ENCODE data around the gene ATP8A2.

ATP8A2 gene

DNA sequence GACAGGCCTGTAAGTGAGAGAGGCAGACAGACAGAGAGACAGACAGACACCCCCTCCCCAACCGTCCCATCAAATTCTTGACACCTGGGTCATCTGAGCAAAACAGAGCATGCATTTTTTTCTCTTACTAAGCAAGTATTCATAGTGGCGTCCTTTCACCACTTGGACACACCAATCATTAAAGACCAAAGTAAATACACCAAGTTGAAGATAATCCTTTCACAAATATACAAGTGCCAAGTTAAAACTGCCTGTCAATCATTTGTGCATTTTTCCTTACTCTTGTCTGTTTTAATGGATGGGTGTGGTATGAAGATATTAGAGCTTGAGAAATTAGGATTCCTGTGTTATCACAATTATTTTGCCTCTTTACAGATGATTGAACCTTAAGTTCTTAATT lies 337.3 kb downstream of the ATP8A2 start:
- TF ChIP-seq, protein P1, sequence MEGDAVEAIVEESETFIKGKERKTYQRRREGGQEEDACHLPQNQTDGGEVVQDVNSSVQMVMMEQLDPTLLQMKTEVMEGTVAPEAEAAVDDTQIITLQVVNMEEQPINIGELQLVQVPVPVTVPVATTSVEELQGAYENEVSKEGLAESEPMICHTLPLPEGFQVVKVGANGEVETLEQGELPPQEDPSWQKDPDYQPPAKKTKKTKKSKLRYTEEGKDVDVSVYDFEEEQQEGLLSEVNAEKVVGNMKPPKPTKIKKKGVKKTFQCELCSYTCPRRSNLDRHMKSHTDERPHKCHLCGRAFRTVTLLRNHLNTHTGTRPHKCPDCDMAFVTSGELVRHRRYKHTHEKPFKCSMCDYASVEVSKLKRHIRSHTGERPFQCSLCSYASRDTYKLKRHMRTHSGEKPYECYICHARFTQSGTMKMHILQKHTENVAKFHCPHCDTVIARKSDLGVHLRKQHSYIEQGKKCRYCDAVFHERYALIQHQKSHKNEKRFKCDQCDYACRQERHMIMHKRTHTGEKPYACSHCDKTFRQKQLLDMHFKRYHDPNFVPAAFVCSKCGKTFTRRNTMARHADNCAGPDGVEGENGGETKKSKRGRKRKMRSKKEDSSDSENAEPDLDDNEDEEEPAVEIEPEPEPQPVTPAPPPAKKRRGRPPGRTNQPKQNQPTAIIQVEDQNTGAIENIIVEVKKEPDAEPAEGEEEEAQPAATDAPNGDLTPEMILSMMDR (IDR thresholded peaks at IDR 0.05; ENCODE audit: insufficient read depth, low read depth, low read length, missing control alignments) = no peak
- H3K4me3 ChIP-seq (ENCODE audit: low read length) = no peak overlapping the region
- DNase-seq (ENCODE audit: low read depth) = no peak

DNA sequence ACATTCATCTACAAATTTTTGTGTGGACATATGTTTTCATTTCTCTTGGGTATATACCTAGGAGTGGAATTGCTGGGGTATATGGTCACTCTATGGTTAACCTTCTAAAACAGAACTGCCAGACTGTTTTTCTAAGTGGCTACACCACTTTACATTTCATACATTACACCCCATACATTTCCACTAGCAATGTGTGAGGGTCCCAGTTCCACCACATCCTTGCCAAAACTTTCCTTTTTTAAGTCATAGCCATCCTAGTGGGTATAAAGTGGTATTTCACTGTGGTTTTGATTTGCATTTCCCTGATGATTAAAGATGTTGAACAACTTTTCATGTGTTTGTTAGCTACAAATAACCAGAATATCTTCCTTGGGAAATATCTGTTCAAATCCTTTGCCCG lies 344.0 kb downstream of the ATP8A2 start:
- no peak overlapping the region for H3K4me3 ChIP-seq (ENCODE audit: low read length)
- DNase-seq (ENCODE audit: low read depth) = no peak
- TF ChIP-seq, protein P1 (IDR thresholded peaks at IDR 0.05; ENCODE audit: insufficient read depth, low read depth, low read length, missing control alignments) = no peak

- TF ChIP-seq, protein P1 (IDR thresholded peaks at IDR 0.05; ENCODE audit: insufficient read depth, low read depth, low read length, missing control alignments) = no peak
- no peak for DNase-seq (ENCODE audit: low read depth)
- no peak overlapping the region for H3K4me3 ChIP-seq (ENCODE audit: low read length)
Measured at GRCh38 chr13:25717666-25718197, 346.0 kb downstream of the ATP8A2 start.

DNA sequence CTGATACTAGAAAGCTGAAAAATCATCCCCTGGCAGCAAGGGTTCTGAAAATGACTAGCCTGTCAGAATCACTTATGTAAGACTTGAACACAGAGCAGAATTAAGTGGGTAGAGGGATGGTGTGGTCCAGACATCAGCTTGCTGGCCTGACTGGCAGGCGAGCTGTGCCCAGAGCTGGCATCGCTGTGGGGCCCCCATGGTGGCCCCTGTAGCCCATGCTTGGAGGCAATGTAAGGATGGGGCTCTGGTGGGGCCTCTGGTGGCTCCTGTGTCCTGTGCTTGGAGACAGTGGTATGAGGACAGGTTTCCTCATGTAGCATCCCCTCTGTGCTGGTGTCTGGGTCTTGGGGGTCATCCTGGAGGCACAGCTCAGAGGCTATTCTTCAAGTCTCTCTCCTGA lies 347.9 kb downstream of the ATP8A2 start:
- TF ChIP-seq, protein P1 (IDR thresholded peaks at IDR 0.05; ENCODE audit: insufficient read depth, low read depth, low read length, missing control alignments) = no peak
- no peak for DNase-seq (ENCODE audit: low read depth)
- no peak overlapping the region for H3K4me3 ChIP-seq (ENCODE audit: low read length)

GRCh38 chr13:25722893-25723292 lies 351.1 kb downstream of the ATP8A2 start:
- H3K4me3 ChIP-seq (ENCODE audit: low read length) = no peak overlapping the region
- DNase-seq (ENCODE audit: low read depth) = no peak
- TF ChIP-seq, protein P1 (IDR thresholded peaks at IDR 0.05; ENCODE audit: insufficient read depth, low read depth, low read length, missing control alignments) = no peak

- no peak for DNase-seq (ENCODE audit: low read depth)
- no peak overlapping the region for H3K4me3 ChIP-seq (ENCODE audit: low read length)
- TF ChIP-seq, protein P1 (IDR thresholded peaks at IDR 0.05; ENCODE audit: insufficient read depth, low read depth, low read length, missing control alignments) = no peak
Measured at GRCh38 chr13:25725104-25725503, 353.3 kb downstream of the ATP8A2 start.

DNA sequence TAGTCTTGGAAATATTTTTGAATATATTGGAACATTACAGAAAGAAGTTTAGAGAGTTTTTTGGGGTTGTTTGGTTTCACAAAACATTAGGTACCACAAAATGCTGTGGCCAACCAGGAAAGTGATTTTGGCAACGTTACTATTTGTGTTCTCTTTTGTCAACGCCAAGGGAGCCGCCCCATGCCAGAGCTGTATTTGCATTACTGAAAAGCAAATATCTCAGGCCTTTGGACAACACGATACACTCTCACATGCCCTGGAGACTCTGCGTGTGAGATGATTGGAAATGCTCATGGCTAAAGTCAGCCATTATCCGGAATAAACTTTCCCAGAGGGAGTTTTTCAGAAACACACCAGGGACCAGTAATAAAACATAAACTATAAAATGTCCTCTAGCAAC lies 355.5 kb downstream of the ATP8A2 start:
- H3K4me3 ChIP-seq (ENCODE audit: low read length) = no peak overlapping the region
- DNase-seq (ENCODE audit: low read depth) = no peak
- TF ChIP-seq, protein P1 (IDR thresholded peaks at IDR 0.05; ENCODE audit: insufficient read depth, low read depth, low read length, missing control alignments) = no peak
